ENCODE data around the gene POLR2E. TPM values are rescaled to one million over a fixed set of nuclear protein-coding genes. Genes with fewer than 3 reads are reported as not detected.

Gene POLR2E
- total and polyA plus RNA-seq, 4 donors = 51.8 to 211 (median 171) TPM

GRCh38 chr19:1066251-1066747, 28.9 kb downstream of the POLR2E start:
- Histone ChIP-seq H3K9me3 (ENCODE audit: control insufficient read depth in 4 of 4, low read length in 3 of 4) (no peaks in the 10 kb centered on the region), H3K27me3 (ENCODE audit: control insufficient read depth in 4 of 4, insufficient read depth in 4 of 4, low read length in 3 of 4) (peaks cover 0 to 7% (median 2%) of the 10 kb centered on the region in 4 donors), H3K4me3 (ENCODE audit: low read depth in 1 of 3, low read length in 3 of 3) (no peak overlapping the region), H3K27ac (ENCODE audit: low read depth in 1 of 2, low read length in 2 of 2) (no peak overlapping the region), H3K36me3 (ENCODE audit: control insufficient read depth in 4 of 4, insufficient read depth in 3 of 4, low read depth in 1 of 4, low read length in 3 of 4) (no peaks in the 10 kb centered on the region), H3K4me1 (ENCODE audit: control insufficient read depth in 4 of 4, insufficient read depth in 4 of 4, low read length in 3 of 4) (peaks cover 2 to 27% (median 13%) of the 10 kb centered on the region in 4 donors), H3K9ac (ENCODE audit: low read depth in 1 of 2, low read length in 2 of 2) (no peak overlapping the region)
- WGBS = 35% methylated on average over 17 of the region's 17 CpGs
- DNase-seq (ENCODE audit: low spot score) = no peak
- TF ChIP-seq HNF4G (IDR thresholded peaks at IDR 0.05) (no peak), ZBTB33 (IDR thresholded peaks at IDR 0.05) (no peak), FOXA1 (IDR thresholded peaks at IDR 0.05) (no peak), EGR1 (IDR thresholded peaks at IDR 0.05; ENCODE audit: low read depth in 2 of 2) (no peak), CTCF (IDR thresholded peaks at IDR 0.05; ENCODE audit: low read depth, low read length, missing input control) (no peak), HNF4A (conservative IDR thresholded peaks at IDR 0.05) (no peak), YY1 (IDR thresholded peaks at IDR 0.05) (no peak), TAF1 (conservative IDR thresholded peaks at IDR 0.05) (no peak), RXRA (IDR thresholded peaks at IDR 0.05) (no peak), FOXA2 (IDR thresholded peaks at IDR 0.05) (no peak), JUND (IDR thresholded peaks at IDR 0.05) (no peak), RAD21 (IDR thresholded peaks at IDR 0.05) (no peak), GABPA (IDR thresholded peaks at IDR 0.05 in 1 of 2, conservative IDR thresholded peaks at IDR 0.05 in 1 of 2) (no peak), NR2F2 (IDR thresholded peaks at IDR 0.05) (no peak), SP1 (IDR thresholded peaks at IDR 0.05) (no peak)
- TF ChIP-seq, protein P1, sequence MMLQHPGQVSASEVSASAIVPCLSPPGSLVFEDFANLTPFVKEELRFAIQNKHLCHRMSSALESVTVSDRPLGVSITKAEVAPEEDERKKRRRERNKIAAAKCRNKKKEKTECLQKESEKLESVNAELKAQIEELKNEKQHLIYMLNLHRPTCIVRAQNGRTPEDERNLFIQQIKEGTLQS (IDR thresholded peaks at IDR 0.05) = no peak
- TF ChIP-seq, protein P2, sequence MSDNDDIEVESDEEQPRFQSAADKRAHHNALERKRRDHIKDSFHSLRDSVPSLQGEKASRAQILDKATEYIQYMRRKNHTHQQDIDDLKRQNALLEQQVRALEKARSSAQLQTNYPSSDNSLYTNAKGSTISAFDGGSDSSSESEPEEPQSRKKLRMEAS (IDR thresholded peaks at IDR 0.05) = no peak
- TF ChIP-seq, protein P3, sequence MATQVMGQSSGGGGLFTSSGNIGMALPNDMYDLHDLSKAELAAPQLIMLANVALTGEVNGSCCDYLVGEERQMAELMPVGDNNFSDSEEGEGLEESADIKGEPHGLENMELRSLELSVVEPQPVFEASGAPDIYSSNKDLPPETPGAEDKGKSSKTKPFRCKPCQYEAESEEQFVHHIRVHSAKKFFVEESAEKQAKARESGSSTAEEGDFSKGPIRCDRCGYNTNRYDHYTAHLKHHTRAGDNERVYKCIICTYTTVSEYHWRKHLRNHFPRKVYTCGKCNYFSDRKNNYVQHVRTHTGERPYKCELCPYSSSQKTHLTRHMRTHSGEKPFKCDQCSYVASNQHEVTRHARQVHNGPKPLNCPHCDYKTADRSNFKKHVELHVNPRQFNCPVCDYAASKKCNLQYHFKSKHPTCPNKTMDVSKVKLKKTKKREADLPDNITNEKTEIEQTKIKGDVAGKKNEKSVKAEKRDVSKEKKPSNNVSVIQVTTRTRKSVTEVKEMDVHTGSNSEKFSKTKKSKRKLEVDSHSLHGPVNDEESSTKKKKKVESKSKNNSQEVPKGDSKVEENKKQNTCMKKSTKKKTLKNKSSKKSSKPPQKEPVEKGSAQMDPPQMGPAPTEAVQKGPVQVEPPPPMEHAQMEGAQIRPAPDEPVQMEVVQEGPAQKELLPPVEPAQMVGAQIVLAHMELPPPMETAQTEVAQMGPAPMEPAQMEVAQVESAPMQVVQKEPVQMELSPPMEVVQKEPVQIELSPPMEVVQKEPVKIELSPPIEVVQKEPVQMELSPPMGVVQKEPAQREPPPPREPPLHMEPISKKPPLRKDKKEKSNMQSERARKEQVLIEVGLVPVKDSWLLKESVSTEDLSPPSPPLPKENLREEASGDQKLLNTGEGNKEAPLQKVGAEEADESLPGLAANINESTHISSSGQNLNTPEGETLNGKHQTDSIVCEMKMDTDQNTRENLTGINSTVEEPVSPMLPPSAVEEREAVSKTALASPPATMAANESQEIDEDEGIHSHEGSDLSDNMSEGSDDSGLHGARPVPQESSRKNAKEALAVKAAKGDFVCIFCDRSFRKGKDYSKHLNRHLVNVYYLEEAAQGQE (IDR thresholded peaks at IDR 0.05) = no peak
